HEK293 (cell line): ENCODE data around the gene USP2.

Experiments
- CTCF ChIA-PET: fragments of 350-600 bp; formaldehyde crosslinking; extraction: SDS; loops from one replicate; lab custom pipeline; 2021; ENCODE audit warnings: antibody characterized with exemption; lab: Yijun Ruan, JAX
- POLR2A ChIA-PET: fragments of 300-600 bp; formaldehyde crosslinking; extraction: SDS; loops from one replicate; lab custom pipeline; 2020; ENCODE audit warnings: antibody characterized with exemption, inconsistent platforms; lab: Yijun Ruan, JAX
- H3K27ac ChIP-seq: fragments of 200-500 bp; sonication (Bioruptor generic); 2 replicates; pipeline ENCODE4 v1.5.1; 2014; ENCODE audit warnings: low read depth, low read length, control low read depth, inconsistent platforms; ENCODE audit errors: extremely low read depth
- H3K36me3 ChIP-seq, 2 experiments: fragments of 200-500 bp in 1 of 2; sonication (Bioruptor generic) in 1 of 2; 1 replicate in 1 of 2; 2 replicates in 1 of 2; pipeline ENCODE4 v1.5.1; 2014 to 2017; ENCODE audit warnings: inconsistent platforms in 2 of 2, low read length in 2 of 2; ENCODE audit not compliant: control insufficient read depth in 2 of 2, insufficient read depth in 1 of 2
- H3K4me1 ChIP-seq: fragments of 200-500 bp; sonication (Bioruptor generic); 2 replicates; pipeline ENCODE4 v1.5.1; 2014; ENCODE audit warnings: mild to moderate bottlenecking, low read length, inconsistent platforms; ENCODE audit not compliant: control insufficient read depth, insufficient read depth
- H3K4me3 ChIP-seq: 2 replicates; pipeline ENCODE4 v1.5.1; 2011; ENCODE audit warnings: low read depth, mild to moderate bottlenecking, control low read depth, low read length, moderate library complexity
- H3K9me3 ChIP-seq: fragments of 200-500 bp; sonication (Bioruptor generic); 2 replicates; pipeline ENCODE4 v1.5.1; 2014; ENCODE audit warnings: low read depth, low read length, inconsistent platforms; ENCODE audit not compliant: control insufficient read depth, insufficient read depth
- MYNN ChIP-seq: fragments of 450-650 bp; formaldehyde crosslinking; IDR thresholded peaks from 2 replicates; pipeline ENCODE4 v1.5.1; 2016; ENCODE audit warnings: missing biosample characterization, missing genetic modification characterization, borderline replicate concordance
- PRDM10 ChIP-seq: fragments of 450-650 bp; formaldehyde crosslinking; IDR thresholded peaks from 2 replicates; pipeline ENCODE4 v1.5.1; 2016; ENCODE audit warnings: missing biosample characterization, missing genetic modification characterization
- TSHZ1 ChIP-seq: fragments of 450-650 bp; formaldehyde crosslinking; IDR thresholded peaks from 2 replicates; pipeline ENCODE4 v1.5.1; 2016; ENCODE audit warnings: missing biosample characterization, missing genetic modification characterization, borderline replicate concordance
- ZFP69B ChIP-seq: fragments of 450-650 bp; formaldehyde crosslinking; IDR thresholded peaks from 2 replicates; pipeline ENCODE4 v1.5.1; 2016; ENCODE audit warnings: missing biosample characterization, missing genetic modification characterization
- ZNF175 ChIP-seq: fragments of 450-650 bp; formaldehyde crosslinking; IDR thresholded peaks from 2 replicates; pipeline ENCODE4 v1.5.1; 2016; ENCODE audit warnings: missing biosample characterization, missing genetic modification characterization
- ZNF184 ChIP-seq: fragments of 450-650 bp; IDR thresholded peaks from 2 replicates; pipeline ENCODE4 v1.5.1; 2018; ENCODE audit warnings: missing biosample characterization, mild to moderate bottlenecking, missing genetic modification characterization
- ZNF19 ChIP-seq: fragments of 450-650 bp; formaldehyde crosslinking; IDR thresholded peaks from 2 replicates; pipeline ENCODE4; 2016; ENCODE audit warnings: missing biosample characterization, missing genetic modification characterization, low read depth
- ZNF239 ChIP-seq: fragments of 450-650 bp; formaldehyde crosslinking; IDR thresholded peaks from 2 replicates; pipeline ENCODE4 v1.5.1; 2016; ENCODE audit warnings: missing biosample characterization, missing genetic modification characterization
- ZNF548 ChIP-seq: fragments of 450-650 bp; formaldehyde crosslinking; IDR thresholded peaks from 2 replicates; pipeline ENCODE4 v1.5.1; 2016; ENCODE audit warnings: missing biosample characterization, missing genetic modification characterization
- ZNF555 ChIP-seq: fragments of 450-650 bp; formaldehyde crosslinking; conservative IDR thresholded peaks from 2 replicates; pipeline ENCODE4 v1.5.1; 2017; ENCODE audit warnings: missing biosample characterization, mild to moderate bottlenecking, missing genetic modification characterization, inconsistent platforms
- ZNF692 ChIP-seq: fragments of 450-650 bp; formaldehyde crosslinking; IDR thresholded peaks from 2 replicates; pipeline ENCODE4 v1.5.1; 2016; ENCODE audit warnings: missing biosample characterization, missing genetic modification characterization
- ZNF76 ChIP-seq: fragments of 450-650 bp; formaldehyde crosslinking; IDR thresholded peaks from 2 replicates; pipeline ENCODE4; 2016; ENCODE audit warnings: low read depth, missing biosample characterization, missing genetic modification characterization, borderline replicate concordance

The USP2 gene

GRCh38 chr11:119309411-119309810 lies 72.1 kb downstream of the USP2 start (continued):
- no peak for TF ChIP-seq ZFP69B (tag by site-specific recombination)

- Histone ChIP-seq H3K36me3 (peaks cover 0 to 68% of the 10 kb centered on the region in 2 experiments; a peak in 2 of 3 replicates), H3K4me1 (no peaks in the 10 kb centered on the region), H3K27ac (no peak overlapping the region), H3K9me3 (no peaks in the 10 kb centered on the region), H3K4me3 (no peak overlapping the region)
- POLR2A ChIA-PET = interaction anchor here (0.6 to 4.8 kb wide), 5 partner anchors 9 to 215 kb away, joined by 3 to 35 read pairs (median 3); partner anchors contain the start of gene MCAM
- TF ChIP-seq ZNF692 (no peak), ZNF239 (tag by site-specific recombination) (no peak), ZNF555 (tag by site-specific recombination) (no peak), ZNF184 (no peak), ZNF175 (no peak), ZNF19 (tag by site-specific recombination) (no peak)
- CTCF ChIA-PET = interaction anchor here (0.5 to 4.4 kb wide), 18 partner anchors 11 to 243 kb away, joined by 3 to 20 read pairs (median 4); partner anchors contain the start of genes ABCG4, C2CD2L and CBL
These were observed 73.5 kb downstream of the USP2 start for GRCh38 chr11:119307974-119308373.

- no peaks in the 10 kb centered on the region for H3K9me3 ChIP-seq
- ChIA-PET CTCF (interaction anchor here (0.6 to 4.4 kb wide), 17 partner anchors 11 to 318 kb away, joined by 3 to 20 read pairs (median 4); partner anchors contain the start of genes ABCG4 and CBL), POLR2A (interaction anchor here (0.6 to 4.8 kb wide), 5 partner anchors 10 to 215 kb away, joined by 3 to 35 read pairs (median 3); partner anchors contain the start of gene MCAM)
- peaks cover 0 to 65% of the 10 kb centered on the region in 2 experiments; a peak in 2 of 3 replicates for H3K36me3 ChIP-seq
- H3K4me3 ChIP-seq = no peak overlapping the region
- H3K4me1 ChIP-seq = no peaks in the 10 kb centered on the region
- TF ChIP-seq TSHZ1 (tag by site-specific recombination) (no peak), ZNF76 (tag by site-specific recombination) (no peak), PRDM10 (peak; percentile 96), ZNF548 (tag by site-specific recombination) (no peak), MYNN (tag by site-specific recombination) (no peak)
- H3K27ac ChIP-seq = no peak overlapping the region
These were observed 74.3 kb downstream of the USP2 start for GRCh38 chr11:119307219-119307618.
